H9 (cell line): Measurements from ENCODE around the gene TMEM161B. TPM values are rescaled to one million over a fixed set of nuclear protein-coding genes. Genes with fewer than 3 reads are reported as not detected.

Experiments
- DNase-seq: peaks from one replicate; pipeline ENCODE4 v3.0.0-alpha.2; 2017
- H2AFZ ChIP-seq: one replicate; pipeline ENCODE4 v1.6.1; 2013; ENCODE audit warnings: mild to moderate bottlenecking, low read length, control low read depth, moderate library complexity
- H2AK5ac ChIP-seq: 2 replicates; pipeline ENCODE4 v1.6.1; 2013; ENCODE audit warnings: low read length, control low read depth, mixed read lengths; ENCODE audit not compliant: insufficient read length
- H2BK120ac ChIP-seq: one replicate; pipeline ENCODE4 v1.6.1; 2013; ENCODE audit warnings: low read depth, mild to moderate bottlenecking, low read length, control low read depth, inconsistent platforms; ENCODE audit not compliant: poor library complexity, severe bottlenecking
- H2BK12ac ChIP-seq: 2 replicates; pipeline ENCODE4 v1.6.1; 2013; ENCODE audit warnings: low read length, control low read depth, mixed read lengths, low read depth; ENCODE audit not compliant: insufficient read length
- H2BK15ac ChIP-seq: 2 replicates; pipeline ENCODE4 v1.6.1; 2013; ENCODE audit warnings: low read depth, low read length, control low read depth
- H2BK20ac ChIP-seq: one replicate; pipeline ENCODE4 v1.6.1; 2013; ENCODE audit warnings: low read depth, mild to moderate bottlenecking, low read length, control low read depth, inconsistent platforms; ENCODE audit not compliant: poor library complexity, severe bottlenecking
- H2BK5ac ChIP-seq: 2 replicates; pipeline ENCODE4 v1.6.1; 2013; ENCODE audit warnings: low read length, control low read depth, mixed read lengths; ENCODE audit not compliant: insufficient read length
- H3K14ac ChIP-seq: 2 replicates; pipeline ENCODE4 v1.6.1; 2013; ENCODE audit warnings: low read length, control low read depth; ENCODE audit not compliant: insufficient read depth
- H3K18ac ChIP-seq: 2 replicates; pipeline ENCODE4 v1.6.1; 2013; ENCODE audit warnings: low read depth, mild to moderate bottlenecking, mixed read lengths, low read length, control low read depth; ENCODE audit not compliant: insufficient read length
- H3K23ac ChIP-seq: 2 replicates; pipeline ENCODE4 v1.6.1; 2013; ENCODE audit warnings: low read length, control low read depth, mixed read lengths, low read depth; ENCODE audit not compliant: insufficient read length
- H3K23me2 ChIP-seq: 2 replicates; pipeline ENCODE4 v1.6.1; 2013; ENCODE audit warnings: low read depth, mild to moderate bottlenecking, mixed read lengths, low read length, control low read depth; ENCODE audit not compliant: insufficient read length, poor library complexity, severe bottlenecking
- H3K27ac ChIP-seq: 2 replicates; pipeline ENCODE4 v1.5.1; 2013; ENCODE audit warnings: low read length, control low read depth, mixed read lengths, low read depth; ENCODE audit not compliant: insufficient read length
- H3K27me3 ChIP-seq: 2 replicates; pipeline ENCODE4 v1.6.1; 2013; ENCODE audit warnings: low read length, control low read depth, inconsistent platforms; ENCODE audit not compliant: insufficient read depth
- H3K4ac ChIP-seq: 2 replicates; pipeline ENCODE4 v1.6.1; 2013; ENCODE audit warnings: low read depth, mild to moderate bottlenecking, control low read depth, inconsistent platforms, low read length, moderate library complexity
- H3K4me1 ChIP-seq: 2 replicates; pipeline ENCODE4 v1.6.1; 2013; ENCODE audit warnings: low read length, control low read depth, inconsistent platforms; ENCODE audit not compliant: insufficient read depth
- H3K4me2 ChIP-seq: 2 replicates; pipeline ENCODE4 v1.6.1; 2013; ENCODE audit warnings: low read length, control low read depth, mixed read lengths; ENCODE audit not compliant: insufficient read length, insufficient read depth
- H3K56ac ChIP-seq: 2 replicates; pipeline ENCODE4 v1.6.1; 2013; ENCODE audit warnings: low read depth, mild to moderate bottlenecking, mixed read lengths, low read length, control low read depth; ENCODE audit not compliant: insufficient read length
- H3K79me1 ChIP-seq: 2 replicates; pipeline ENCODE4 v1.6.1; 2013; ENCODE audit warnings: low read depth, mild to moderate bottlenecking, moderate library complexity, low read length, control low read depth, inconsistent platforms; ENCODE audit not compliant: insufficient read depth, poor library complexity, severe bottlenecking
- H3K79me2 ChIP-seq: 2 replicates; pipeline ENCODE4 v1.6.1; 2013; ENCODE audit warnings: low read length, control low read depth, inconsistent platforms; ENCODE audit not compliant: insufficient read depth
- H3K9ac ChIP-seq: 2 replicates; pipeline ENCODE4 v1.6.1; 2013; ENCODE audit warnings: low read length, control low read depth, mixed read lengths; ENCODE audit not compliant: insufficient read length; ENCODE audit errors: extremely low read depth
- H3K9me3 ChIP-seq: one replicate; pipeline ENCODE4 v1.6.1; 2013; ENCODE audit warnings: low read depth, low read length, inconsistent platforms; ENCODE audit not compliant: control insufficient read depth
- H3T11ph ChIP-seq: one replicate; pipeline ENCODE4 v1.6.1; 2013; ENCODE audit warnings: mild to moderate bottlenecking, low read length, control low read depth, inconsistent platforms
- H4K20me1 ChIP-seq: one replicate; pipeline ENCODE4 v1.6.1; 2013; ENCODE audit not compliant: control insufficient read depth, insufficient read length, insufficient read depth
- H4K5ac ChIP-seq: 2 replicates; pipeline ENCODE4 v1.6.1; 2013; ENCODE audit warnings: low read depth, mild to moderate bottlenecking, mixed read lengths, low read length, control low read depth; ENCODE audit not compliant: insufficient read length
- H4K8ac ChIP-seq: replicated peaks from 2 replicates; pipeline ENCODE4 v1.6.1; 2013; ENCODE audit warnings: low read length, control low read depth, mixed read lengths, low read depth; ENCODE audit not compliant: insufficient read length
- H4K91ac ChIP-seq: 2 replicates; pipeline ENCODE4 v1.6.1; 2013; ENCODE audit warnings: low read depth, mild to moderate bottlenecking, moderate library complexity, mixed read lengths, low read length, control low read depth; ENCODE audit not compliant: insufficient read length
- H3K27ac Mint-ChIP-seq, 3 experiments: 2 replicates in 2 of 3; 3 replicates in 1 of 3; pipeline ENCODE4 v1.8.0; 2020 to 2021; ENCODE audit warnings: mixed read lengths in 3 of 3, mild to moderate bottlenecking in 1 of 3, moderate library complexity in 1 of 3
- H3K27me3 Mint-ChIP-seq: 2 replicates; pipeline ENCODE4 v1.8.0; 2021; ENCODE audit warnings: low read depth, mild to moderate bottlenecking, moderate library complexity, mixed read lengths
- H3K36me3 Mint-ChIP-seq, 3 experiments: 2 replicates in 2 of 3; 3 replicates in 1 of 3; pipeline ENCODE4 v1.8.0; 2020 to 2021; ENCODE audit warnings: low read depth in 3 of 3, mixed read lengths in 3 of 3; ENCODE audit not compliant: insufficient read depth in 1 of 3
- H3K4me1 Mint-ChIP-seq, 2 experiments: 2 replicates each; pipeline ENCODE4 v1.8.0; 2020; ENCODE audit warnings: mixed read lengths in 2 of 2
- H3K4me3 Mint-ChIP-seq, 2 experiments: 2 replicates in 1 of 2; 3 replicates in 1 of 2; pipeline ENCODE4 v1.8.0; 2020 to 2021; ENCODE audit warnings: mild to moderate bottlenecking in 2 of 2, mixed read lengths in 2 of 2, moderate library complexity in 1 of 2
- H3K9me3 Mint-ChIP-seq, 2 experiments: 2 replicates in 1 of 2; 3 replicates in 1 of 2; pipeline ENCODE4 v1.8.0; 2020; ENCODE audit warnings: mild to moderate bottlenecking in 2 of 2, mixed read lengths in 2 of 2, moderate library complexity in 1 of 2
- WGBS: extraction: QIAGEN DNeasy Blood & Tissue Kit; methylation state at CpG from one replicate; pipeline ENCODE4 v1.1.7; 2013; ENCODE audit warnings: missing lambda C conversion rate, low lambda C conversion rate, mixed read lengths; ENCODE audit not compliant: insufficient read length; ENCODE audit errors: extremely low coverage; 5-methylcytosine and 5-hydroxymethylcytosine counted together
- total RNA-seq: library from RNA; stranded (reverse); gene quantifications from 2 replicates; pipeline ENCODE4 v1.2.1, GENCODE V29; 2021
- TF ChIP-seq, protein P1 (sequence below): fragments of 200-600 bp; sonication (generic); conservative IDR thresholded peaks from 3 replicates; pipeline ENCODE4 v1.8.0; 2021; ENCODE audit warnings: antibody characterized with exemption, mild to moderate bottlenecking

The TMEM161B gene
- total RNA-seq, 1 experiment from 2014 or later: 17.9 TPM

DNA sequence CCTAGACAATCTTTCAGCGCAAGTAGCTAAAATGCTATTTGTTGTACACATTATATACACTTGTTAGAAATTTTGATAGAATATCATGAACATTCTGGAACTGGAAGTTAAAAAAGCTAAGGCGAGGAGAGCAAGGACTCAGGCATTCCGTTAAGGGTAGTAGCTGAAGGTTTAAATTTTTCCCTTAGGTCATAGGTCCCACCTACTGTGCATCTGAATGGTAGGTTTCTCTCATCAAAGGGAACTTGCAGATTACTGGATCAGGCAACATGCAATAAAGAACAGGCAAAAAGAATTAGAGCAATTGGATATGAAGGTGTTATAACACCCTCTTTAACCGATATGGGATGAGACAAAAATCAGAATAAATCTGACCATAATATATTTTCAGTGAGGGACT, 32.8 kb downstream of the TMEM161B start:
- TF ChIP-seq, protein P1, sequence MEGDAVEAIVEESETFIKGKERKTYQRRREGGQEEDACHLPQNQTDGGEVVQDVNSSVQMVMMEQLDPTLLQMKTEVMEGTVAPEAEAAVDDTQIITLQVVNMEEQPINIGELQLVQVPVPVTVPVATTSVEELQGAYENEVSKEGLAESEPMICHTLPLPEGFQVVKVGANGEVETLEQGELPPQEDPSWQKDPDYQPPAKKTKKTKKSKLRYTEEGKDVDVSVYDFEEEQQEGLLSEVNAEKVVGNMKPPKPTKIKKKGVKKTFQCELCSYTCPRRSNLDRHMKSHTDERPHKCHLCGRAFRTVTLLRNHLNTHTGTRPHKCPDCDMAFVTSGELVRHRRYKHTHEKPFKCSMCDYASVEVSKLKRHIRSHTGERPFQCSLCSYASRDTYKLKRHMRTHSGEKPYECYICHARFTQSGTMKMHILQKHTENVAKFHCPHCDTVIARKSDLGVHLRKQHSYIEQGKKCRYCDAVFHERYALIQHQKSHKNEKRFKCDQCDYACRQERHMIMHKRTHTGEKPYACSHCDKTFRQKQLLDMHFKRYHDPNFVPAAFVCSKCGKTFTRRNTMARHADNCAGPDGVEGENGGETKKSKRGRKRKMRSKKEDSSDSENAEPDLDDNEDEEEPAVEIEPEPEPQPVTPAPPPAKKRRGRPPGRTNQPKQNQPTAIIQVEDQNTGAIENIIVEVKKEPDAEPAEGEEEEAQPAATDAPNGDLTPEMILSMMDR: no peak

More for the DNA sequence above, 32.8 kb downstream of the TMEM161B start:
- H3K36me3 Mint-ChIP-seq: peaks cover 8 to 18% (median 11%) of the 10 kb centered on the region in 3 experiments; a peak in 6 of 7 replicates
- Histone ChIP-seq H3K56ac (no peak overlapping the region), H3K23me2 (no peaks in the 10 kb centered on the region), H3T11ph (no peak overlapping the region), H4K8ac (no peak overlapping the region), H3K9me3 (no peaks in the 10 kb centered on the region), H3K27me3 (no peaks in the 10 kb centered on the region), H3K14ac (no peak overlapping the region), H3K18ac (no peak overlapping the region), H2AFZ (no peak overlapping the region), H2BK20ac (no peak overlapping the region), H3K23ac (no peak overlapping the region), H3K4me1 (peaks cover 9% of the 10 kb centered on the region; the same call in 1 of the 2 replicates), H2BK15ac (no peak overlapping the region), H2AK5ac (no peak overlapping the region), H3K27ac (no peak overlapping the region), H3K79me2 (no peaks in the 10 kb centered on the region), H2BK120ac (no peak overlapping the region), H3K4me2 (no peak overlapping the region), H4K91ac (no peak overlapping the region), H3K4ac (no peak overlapping the region), H3K9ac (no peak overlapping the region), H2BK5ac (no peak overlapping the region), H4K5ac (no peak overlapping the region), H4K20me1 (no peaks in the 10 kb centered on the region), H2BK12ac (no peak overlapping the region), H3K79me1 (no peaks in the 10 kb centered on the region)
- H3K4me3 Mint-ChIP-seq: no peak overlapping the region
- peaks cover 28 to 29% of the 10 kb centered on the region in 2 experiments for H3K4me1 Mint-ChIP-seq
- DNase-seq: no peak
- no peaks in the 10 kb centered on the region for H3K27me3 Mint-ChIP-seq
- H3K9me3 Mint-ChIP-seq: peaks cover 3 to 4% of the 10 kb centered on the region in 2 experiments; a peak in 2 of 5 replicates
- peak overlapping the region in 1 of 3 experiments; percentile 52; a peak in 4 of 7 replicates for H3K27ac Mint-ChIP-seq
- WGBS: no CpG with 5 or more reads among the region's 4 CpGs
